NCI-H187 (cell line): ENCODE results near the gene ANKMY1.
"Not testable (repeated sequence)": the region's sequence is repeated elsewhere in the genome, so short reads cannot be mapped to it uniquely, and the experiment has no call there.

ENCODE experiments used
- DNase-seq, 2 experiments: peaks; one replicate each; lab custom pipeline; 2025; lab: John Stamatoyannopoulos, UW

Gene ANKMY1

DNA sequence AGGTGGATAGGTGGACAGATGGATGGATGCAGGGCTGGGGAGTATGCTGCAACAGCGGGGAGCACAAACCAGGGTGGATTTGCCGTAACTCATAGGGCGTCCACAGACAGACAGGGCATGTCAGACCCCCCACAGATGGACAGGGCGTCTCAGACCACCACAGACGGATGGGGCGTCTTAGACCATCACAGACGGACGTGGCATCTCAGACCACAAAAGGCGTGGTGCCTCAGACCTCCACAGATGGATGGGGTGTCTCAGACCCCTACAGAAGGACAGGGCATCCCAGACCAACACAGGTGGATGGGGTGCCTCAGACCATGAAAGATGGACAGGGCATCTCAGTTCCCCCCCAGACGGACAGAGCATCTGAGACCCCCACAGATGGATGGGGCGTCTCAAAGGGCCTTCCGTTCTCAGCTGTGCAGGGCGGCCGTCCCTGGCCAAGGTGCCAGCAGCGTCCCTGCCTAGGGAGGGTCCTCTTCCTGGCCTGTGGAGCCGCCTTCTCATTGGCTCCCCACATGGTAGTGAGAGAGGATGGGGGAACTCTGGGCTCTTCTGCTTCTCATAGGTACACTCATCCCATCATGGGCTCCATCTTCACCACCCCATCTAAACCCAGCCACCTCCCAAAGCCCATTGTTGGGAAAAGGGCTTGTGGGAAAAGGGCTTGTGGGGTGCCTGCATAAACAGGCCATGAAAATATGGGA lies 2.1 kb downstream of the ANKMY1 start:
- DNase-seq, result no peak

DNA sequence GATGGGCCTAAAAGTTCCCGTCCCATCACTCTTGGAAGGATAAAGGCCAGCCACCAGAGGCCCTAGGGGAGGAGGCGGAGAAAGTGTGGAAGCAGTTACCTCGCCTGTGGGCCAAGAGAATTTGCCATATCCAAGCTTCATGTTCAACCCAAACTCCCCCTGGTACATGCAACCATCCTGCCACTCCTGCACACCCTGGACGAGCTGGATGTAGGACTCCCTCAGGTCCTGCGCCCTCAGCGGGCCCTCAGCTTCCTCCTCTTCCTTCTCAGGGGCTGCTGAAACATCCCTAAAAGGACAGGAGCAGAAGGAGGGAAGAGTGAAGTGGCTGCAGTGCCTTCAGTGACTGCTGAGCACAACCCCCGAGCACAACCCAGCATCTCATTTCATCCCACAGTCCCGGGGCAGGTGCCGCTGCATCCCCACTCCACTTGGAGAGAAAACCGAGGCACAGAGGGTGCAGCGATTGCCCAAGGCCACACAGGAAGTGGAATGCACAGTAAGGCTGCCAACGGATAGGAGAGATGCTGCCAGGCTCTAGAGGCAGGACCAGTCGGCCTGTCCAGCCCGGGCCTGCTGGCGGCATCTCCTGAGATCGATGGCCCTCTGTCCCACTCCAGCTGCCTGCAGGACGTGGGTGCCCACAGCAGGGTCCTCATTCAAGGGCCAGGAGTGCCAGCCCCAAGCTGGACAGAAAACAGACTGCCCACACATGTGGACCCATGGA lies 2.9 kb downstream of the ANKMY1 start:
- DNase-seq, result no peak

- no peak for DNase-seq
Measured at GRCh38 chr2:240553956-240554480, 3.8 kb downstream of the ANKMY1 start.

DNA sequence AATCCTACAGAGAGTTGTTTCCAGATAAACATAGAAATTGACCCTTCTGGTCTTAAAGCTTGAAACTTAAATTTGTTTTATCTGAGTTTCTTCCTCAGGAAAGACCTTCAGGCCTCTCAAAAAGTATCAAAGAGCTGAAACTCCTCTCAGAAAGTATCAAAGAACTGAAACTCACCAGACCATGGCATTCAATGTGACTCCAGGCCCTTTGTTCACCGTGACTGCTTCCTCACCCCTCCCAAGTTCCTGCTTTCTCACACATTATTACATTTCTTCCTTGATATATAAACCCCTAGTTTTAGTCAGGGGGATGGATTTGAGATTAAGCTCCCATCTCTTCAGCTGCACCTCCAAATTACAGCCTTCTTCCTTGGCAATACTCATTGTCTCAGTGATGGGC lies 6.0 kb downstream of the ANKMY1 start:
- no peak for DNase-seq

- no peak for DNase-seq
Measured at GRCh38 chr2:240551288-240551687, 6.5 kb downstream of the ANKMY1 start.

GRCh38 chr2:240539906-240540305 lies 17.9 kb downstream of the ANKMY1 start:
- no peak for DNase-seq

- DNase-seq, result not testable (repeated sequence)
Measured at GRCh38 chr2:240539101-240539500, 18.7 kb downstream of the ANKMY1 start.

DNA sequence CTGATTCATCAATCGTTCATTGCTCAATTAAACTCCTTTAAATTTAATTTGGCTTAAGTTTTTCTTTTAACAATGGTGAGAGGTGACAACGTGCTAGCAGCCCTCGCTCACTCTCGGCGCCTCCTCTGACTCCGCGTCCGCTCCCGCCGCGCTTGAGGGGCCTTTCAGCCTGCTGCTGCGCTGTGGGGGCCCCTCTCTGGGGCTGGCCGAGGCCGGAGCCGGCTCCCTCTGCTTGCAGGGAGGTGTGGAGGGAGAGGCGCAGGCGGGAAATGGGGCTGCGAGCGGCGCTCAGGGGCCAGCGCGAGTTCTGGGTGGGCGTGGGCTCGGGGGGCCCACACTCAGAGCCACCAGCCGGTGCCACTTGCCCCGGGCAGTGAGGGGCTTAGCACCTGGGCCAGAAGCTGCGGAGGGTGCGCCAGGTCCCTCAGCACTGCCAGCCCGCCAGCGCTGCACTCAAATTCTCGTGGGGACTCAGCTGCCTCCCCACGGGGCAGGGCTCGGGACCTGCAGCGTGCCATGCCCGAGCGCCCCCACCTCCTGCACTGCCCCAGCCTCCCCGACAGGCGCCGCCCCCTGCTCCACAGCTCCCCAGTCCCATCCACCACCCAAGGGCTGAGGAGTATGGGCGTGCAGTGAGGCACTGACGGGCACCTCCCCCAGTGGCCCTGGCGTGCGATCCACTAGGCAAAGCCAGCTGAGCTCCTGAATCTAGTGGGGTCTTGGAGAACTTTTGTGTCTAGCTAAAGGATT lies 19.6 kb downstream of the ANKMY1 start:
- DNase-seq, result no peak

DNA sequence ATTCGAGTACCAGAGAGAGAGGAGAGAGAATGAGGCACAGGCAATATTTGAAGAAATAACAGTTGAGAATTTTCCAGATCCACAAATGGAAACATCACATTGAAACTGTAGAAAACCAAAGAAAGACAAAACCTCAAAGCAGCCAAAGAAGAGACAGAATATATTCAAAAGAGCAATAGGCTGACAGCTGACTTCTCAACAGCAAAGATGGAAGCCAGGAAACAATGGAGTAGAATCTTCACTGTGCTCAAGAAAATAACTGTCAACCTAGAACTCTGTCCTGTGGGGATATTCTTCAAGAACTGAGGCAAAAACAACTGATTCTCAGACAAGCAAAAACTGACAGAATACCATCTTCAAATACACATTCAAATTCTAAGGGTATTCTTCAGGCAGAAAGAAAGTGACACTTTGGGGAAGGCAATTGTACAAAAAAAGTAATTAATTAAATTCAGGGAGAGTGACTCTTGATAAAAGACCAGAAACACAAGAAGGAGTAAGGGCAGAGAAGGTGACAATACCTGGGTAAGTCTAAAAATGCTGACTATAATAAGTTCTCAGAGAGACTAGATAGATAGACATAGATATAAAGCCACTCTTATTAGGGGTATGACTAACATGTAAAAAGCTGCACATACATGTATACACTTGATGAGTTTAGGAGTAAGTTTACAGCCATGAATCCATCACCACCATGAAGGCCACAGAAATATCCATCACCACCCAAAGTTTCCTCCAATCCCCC lies 25.6 kb downstream of the ANKMY1 start:
- DNase-seq, result no peak

DNA sequence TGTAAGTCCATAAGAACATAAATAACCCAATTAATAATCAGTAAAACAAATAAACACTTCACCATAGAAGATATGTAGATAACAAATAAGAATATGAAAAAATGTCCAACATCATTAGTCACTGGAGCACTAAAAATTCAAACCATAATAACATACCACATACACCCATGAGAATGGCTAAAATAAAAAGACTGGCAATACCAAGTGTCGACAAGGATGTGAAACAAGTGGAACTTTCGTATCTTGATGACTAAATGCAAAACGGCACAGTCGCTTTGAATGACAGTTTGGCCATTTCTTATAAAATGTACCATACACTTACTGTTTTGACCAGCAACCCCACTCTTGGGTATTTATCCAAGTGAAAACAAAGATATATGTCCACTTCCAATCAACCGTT lies 26.8 kb downstream of the ANKMY1 start:
- no peak for DNase-seq

DNA sequence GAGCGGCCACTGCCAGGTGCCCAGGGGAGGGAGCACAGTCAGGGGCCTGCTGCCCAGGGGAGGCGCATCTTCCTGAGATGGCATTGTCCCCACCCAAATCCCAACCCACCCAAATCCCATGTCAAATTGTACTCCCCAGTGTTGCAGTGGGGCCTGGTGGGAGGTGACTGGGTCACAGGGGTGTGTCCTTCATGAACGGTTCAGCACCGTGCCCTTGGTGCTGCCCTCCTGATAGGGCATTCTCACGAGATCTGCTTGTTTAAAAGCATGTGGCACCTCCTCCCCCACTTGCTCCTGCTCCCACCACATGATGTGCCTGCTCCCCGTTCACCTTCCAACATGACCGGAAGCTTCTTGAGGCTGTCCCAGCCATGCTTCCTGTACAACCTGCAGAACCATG lies 27.6 kb downstream of the ANKMY1 start:
- DNase-seq, result no peak

- no peak for DNase-seq
Measured at GRCh38 chr2:240529344-240529999, 28.3 kb downstream of the ANKMY1 start.

DNA sequence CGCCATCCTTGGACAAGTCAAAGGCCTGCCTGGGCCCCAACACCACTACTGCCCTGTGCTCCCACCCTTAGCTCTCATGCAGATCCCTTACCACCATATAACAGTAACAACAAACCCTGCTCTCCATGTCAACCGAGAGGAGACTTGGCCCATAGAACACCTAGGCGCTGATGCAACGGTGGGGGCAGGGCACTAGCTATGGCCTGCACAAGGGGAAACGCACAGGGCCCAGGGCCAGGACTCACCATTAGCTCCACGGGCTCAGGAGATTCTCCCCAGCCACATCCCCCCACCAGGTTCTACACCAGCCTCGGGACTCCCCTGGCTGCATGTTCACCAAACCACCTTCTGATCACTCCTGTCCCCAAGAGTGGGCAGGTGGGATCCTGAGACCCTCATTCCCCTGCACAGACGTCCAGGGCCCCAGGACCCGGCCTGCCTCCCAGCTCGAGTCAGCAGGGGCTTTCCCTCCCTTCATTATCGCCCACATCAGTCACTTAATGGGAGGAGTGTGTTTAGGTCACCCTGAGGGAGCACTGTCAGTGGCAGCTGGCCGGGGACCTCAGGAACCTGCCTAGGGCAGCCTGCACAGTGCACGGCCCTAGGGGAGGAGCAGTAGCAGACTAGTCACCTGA lies 29.3 kb downstream of the ANKMY1 start:
- DNase-seq, result no peak

DNA sequence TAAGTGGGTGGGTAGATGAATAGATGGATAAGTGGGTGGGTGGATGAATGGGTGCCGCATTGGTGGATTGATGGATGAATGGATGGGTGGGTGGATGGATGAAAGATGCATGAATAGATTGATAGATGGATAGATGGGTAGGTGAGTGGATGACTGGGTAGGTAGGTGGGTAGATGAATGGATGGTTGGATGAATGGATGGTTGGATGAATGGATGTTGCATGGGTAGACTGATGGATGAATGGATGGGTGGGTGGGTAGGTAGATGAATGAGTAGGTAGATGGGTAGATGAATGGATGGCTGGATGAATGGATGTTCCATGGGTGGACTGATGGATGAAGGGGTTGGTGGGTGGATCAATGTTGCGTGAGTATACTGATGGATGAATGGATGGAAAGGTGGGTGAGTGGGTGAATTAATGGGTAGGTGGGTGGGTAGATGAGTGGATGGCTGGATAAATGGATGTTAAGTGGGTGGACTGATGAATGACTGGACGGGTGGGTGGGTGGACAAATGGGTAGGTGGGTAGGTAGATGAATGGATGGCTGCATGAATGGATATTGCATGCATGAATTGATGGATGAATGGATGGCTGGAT lies 30.5 kb downstream of the ANKMY1 start:
- DNase-seq, result no peak

DNA sequence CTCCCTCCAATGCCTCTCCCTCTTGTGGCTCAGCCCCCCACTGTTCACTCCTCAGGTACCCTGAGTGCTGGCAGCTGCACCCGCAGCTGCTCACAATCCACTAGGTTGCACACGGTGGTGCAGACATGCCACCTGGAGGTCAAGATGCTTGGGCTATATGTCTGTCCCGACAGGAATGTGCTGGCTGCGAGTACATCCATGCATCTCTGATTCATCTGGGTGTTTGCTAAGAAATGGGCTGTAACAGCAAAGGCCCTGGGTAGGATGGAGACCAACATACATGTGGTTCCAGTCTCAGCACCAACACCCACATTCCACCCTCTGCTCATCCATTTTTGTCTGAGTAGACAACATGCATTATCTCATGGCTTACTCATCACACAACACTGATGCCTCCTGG lies 31.3 kb downstream of the ANKMY1 start:
- DNase-seq, result no peak

GRCh38 chr2:240525802-240526201 lies 32.0 kb downstream of the ANKMY1 start:
- DNase-seq, result no peak

DNA sequence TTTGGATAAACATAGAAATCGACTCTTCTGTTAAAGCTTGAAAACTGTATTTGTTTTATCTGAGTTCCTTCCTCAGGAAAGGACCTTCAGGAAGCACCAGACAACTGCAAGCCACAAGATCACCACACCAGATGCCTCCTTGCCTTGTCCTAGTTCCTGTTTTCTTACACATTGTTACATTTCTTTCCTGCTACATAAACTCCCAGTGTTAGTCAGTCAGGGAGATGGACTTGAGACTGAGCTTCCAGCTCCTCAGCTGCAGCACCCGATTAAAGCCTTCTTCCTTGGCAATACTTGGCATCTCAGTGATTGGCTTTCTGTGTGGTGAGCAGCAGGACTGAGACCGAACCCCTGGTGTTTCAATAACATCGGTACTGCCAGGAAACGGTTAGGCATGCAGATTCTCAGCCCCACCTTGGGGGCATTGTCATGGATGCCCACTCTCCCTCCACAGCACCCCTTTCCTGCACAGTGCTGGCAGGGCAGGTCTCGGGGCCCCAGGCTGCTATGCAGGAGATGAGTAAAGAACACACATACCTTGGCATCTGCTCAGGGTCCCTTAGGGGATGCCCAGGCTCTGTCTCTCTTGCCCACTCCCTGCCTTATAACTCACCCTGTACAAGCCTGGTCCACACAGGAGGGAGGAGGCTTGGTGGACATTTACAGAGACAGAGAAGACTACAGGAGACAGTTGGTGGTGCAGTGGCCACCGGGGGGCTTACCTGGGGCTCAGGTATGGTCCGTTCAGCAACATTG lies 32.6 kb downstream of the ANKMY1 start:
- no peak for DNase-seq

DNA sequence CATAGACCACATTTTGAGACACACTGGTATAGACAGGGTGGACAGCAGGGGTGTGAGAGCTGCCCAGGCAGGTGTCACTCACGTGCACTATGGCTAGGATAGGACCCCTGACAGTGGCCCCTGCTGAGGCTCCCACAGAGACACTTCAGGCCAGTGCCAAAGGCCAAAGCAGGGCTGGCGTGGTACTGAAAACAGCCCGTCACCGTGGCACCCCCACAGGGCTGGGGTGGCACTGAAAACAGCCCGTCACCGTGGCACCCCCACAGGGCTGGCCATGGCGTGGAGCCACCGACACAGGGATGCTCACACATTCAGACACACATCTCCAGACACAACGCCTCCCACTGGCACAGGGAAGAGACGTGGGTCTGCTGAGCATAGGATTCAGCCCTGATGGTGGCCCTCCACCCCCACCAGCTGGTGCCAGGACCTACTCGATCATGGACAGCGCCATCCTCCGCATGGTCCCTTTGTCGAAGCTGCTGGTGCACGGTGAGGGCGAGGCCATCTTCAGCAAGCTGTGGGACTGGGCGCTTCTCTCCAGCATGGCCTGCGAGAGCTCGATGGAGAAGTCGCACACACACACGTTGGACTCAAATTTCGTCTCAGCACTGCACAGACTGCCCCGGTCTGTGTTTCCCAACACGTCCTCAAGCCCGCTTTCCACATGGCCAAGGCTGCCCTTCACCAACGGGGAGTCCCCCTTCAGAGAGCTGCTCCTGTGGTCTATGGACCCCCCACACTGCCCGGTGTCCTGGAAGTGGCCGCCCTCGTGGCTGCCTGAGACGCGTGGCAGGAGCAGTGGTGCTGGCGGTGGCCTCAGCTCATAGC lies 34.1 kb downstream of the ANKMY1 start:
- DNase-seq, result no peak

GRCh38 chr2:240522406-240522805 lies 35.4 kb downstream of the ANKMY1 start:
- DNase-seq, result no peak
